ENCODE measurements around the gene NCAPG2. TPM values are rescaled to one million over a fixed set of nuclear protein-coding genes. Genes with fewer than 3 reads are reported as not detected.

NCAPG2 gene
- polyA plus RNA-seq, 1 of the 3 experiments (the other 2 are of a cell fraction) = 25.0 TPM

DNA sequence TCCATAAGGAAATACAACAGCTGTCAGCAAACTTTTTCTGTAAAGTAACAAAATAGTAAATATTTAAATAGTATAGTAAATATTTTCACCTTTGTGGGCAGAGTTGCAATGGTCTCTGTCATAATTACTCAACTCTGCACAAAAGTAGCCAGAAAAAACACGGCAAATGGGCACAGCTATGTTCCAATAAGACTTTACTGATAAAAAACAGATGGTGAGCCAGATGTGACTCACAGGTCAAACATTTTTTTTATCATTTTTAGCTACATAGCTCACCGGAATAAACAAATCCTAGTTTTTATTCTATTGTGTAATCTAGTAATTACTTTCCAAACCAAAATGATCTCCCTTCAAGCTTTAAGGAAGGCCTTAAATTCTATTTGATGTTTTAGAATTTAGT, 55.3 kb downstream of the NCAPG2 start:
- Histone ChIP-seq H3K4me3 (ENCODE audit: low read depth in 2 of 2, low read length in 1 of 2) (no peak overlapping the region), H3K4me1 (ENCODE audit: control insufficient read depth in 1 of 2, insufficient read depth in 2 of 2, low read depth in 1 of 2, low read length in 1 of 2) (peaks cover 11 to 12% of the 10 kb centered on the region in 2 experiments; a peak in 3 of 4 replicates), H3K9me3 (no peaks in the 10 kb centered on the region), H3F3A (replicated peaks; ENCODE audit: insufficient read depth) (peaks cover 43% of the 10 kb centered on the region), H3K79me2 (ENCODE audit: insufficient read depth) (peaks cover 23% of the 10 kb centered on the region; the same call in 1 of the 2 replicates), H3K9ac (no peak overlapping the region), H3K9me2 (no peaks in the 10 kb centered on the region), H3K27me3 (ENCODE audit: insufficient read depth) (no peaks in the 10 kb centered on the region), H2AFZ (ENCODE audit: low read depth) (no peak overlapping the region), H3K36me3 (replicated peaks in 1 of 2; ENCODE audit: control insufficient read depth in 1 of 2, insufficient read depth in 2 of 2, low read length in 1 of 2) (peaks cover 23 to 39% of the 10 kb centered on the region in 2 experiments), H4K20me1 (ENCODE audit: insufficient read depth) (peaks cover 5% of the 10 kb centered on the region; the same call in 1 of the 2 replicates), H3K4me2 (no peak overlapping the region; the same call in 1 of the 2 replicates), H3K27ac (ENCODE audit: low read depth in 2 of 2, low read length in 1 of 2) (peak overlapping the region; percentile 50 to 72)
- peak; percentile 70 for DNase-seq
- CTCF ChIA-PET = interaction anchor here (1.2 to 3.4 kb wide), 6 partner anchors 11 to 327 kb away, joined by 3 to 16 read pairs (median 5); no protein-coding TSS in a partner anchor
- POLR2A ChIA-PET = no interaction called here
- WGBS (ENCODE audit: low lambda C conversion rate) = 2% methylated on average over 2 of the region's 2 CpGs
- no peak for TF ChIP-seq GABPA (IDR thresholded peaks at IDR 0.05; ENCODE audit: low read depth)
- TF ChIP-seq EZH2phosphoT487 (IDR thresholded peaks at IDR 0.05; ENCODE audit: borderline replicate concordance, low read depth) = no peak
- TF ChIP-seq POLR2AphosphoS5 (IDR thresholded peaks at IDR 0.05; ENCODE audit: low read depth, low read length) = peak; percentile 90
- peak; percentile 97 for TF ChIP-seq JUND (IDR thresholded peaks at IDR 0.05)
- TF ChIP-seq RAD21 (IDR thresholded peaks at IDR 0.05; ENCODE audit: low read length) = no peak
- no peak for TF ChIP-seq NRF1 (IDR thresholded peaks at IDR 0.05; ENCODE audit: low read depth, low read length)
- TF ChIP-seq SMC3 (IDR thresholded peaks at IDR 0.05; ENCODE audit: low read depth, low read length) = no peak
- TF ChIP-seq MEF2A (IDR thresholded peaks at IDR 0.05; ENCODE audit: borderline replicate concordance, low read depth) = peak; percentile 78
- TF ChIP-seq CTCF (IDR thresholded peaks at IDR 0.05) = no peak
- no peak for TF ChIP-seq TAF1 (IDR thresholded peaks at IDR 0.05; ENCODE audit: borderline replicate concordance, low read depth, low read length)
- TF ChIP-seq SIN3A (IDR thresholded peaks at IDR 0.05; ENCODE audit: borderline replicate concordance, low read depth, low read length) = 0 out of 2 replicates have a peak, but pooled peaks have one; percentile 39
- 0 out of 2 replicates have a peak, but pooled peaks have one; percentile 15 for TF ChIP-seq FOXM1 (IDR thresholded peaks at IDR 0.05; ENCODE audit: low read depth)
- no peak; the same call in 1 of the 2 replicates for TF ChIP-seq ZBTB33 (IDR thresholded peaks at IDR 0.05; ENCODE audit: borderline replicate concordance, low read depth)
- TF ChIP-seq GATA2 (CRISPR knock-in tag; IDR thresholded peaks at IDR 0.05) = peak; percentile 20; the same call in 1 of the 2 replicates
- peak; percentile 13 to 90; a peak in 2 of 4 replicates for TF ChIP-seq EP300 (IDR thresholded peaks at IDR 0.05; ENCODE audit: borderline replicate concordance in 1 of 2, low read depth in 1 of 2, low read length in 1 of 2)
- peak; percentile 100 for TF ChIP-seq TCF12 (IDR thresholded peaks at IDR 0.05)
- TF ChIP-seq RXRA (IDR thresholded peaks at IDR 0.05; ENCODE audit: borderline replicate concordance, low read depth) = peak; percentile 86
- TF ChIP-seq ELF1 (IDR thresholded peaks at IDR 0.05) = no peak
- peak; percentile 91 for TF ChIP-seq NFIC (IDR thresholded peaks at IDR 0.05; ENCODE audit: borderline replicate concordance)
- TF ChIP-seq, protein P1, sequence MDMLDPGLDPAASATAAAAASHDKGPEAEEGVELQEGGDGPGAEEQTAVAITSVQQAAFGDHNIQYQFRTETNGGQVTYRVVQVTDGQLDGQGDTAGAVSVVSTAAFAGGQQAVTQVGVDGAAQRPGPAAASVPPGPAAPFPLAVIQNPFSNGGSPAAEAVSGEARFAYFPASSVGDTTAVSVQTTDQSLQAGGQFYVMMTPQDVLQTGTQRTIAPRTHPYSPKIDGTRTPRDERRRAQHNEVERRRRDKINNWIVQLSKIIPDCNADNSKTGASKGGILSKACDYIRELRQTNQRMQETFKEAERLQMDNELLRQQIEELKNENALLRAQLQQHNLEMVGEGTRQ (IDR thresholded peaks at IDR 0.05; ENCODE audit: borderline replicate concordance, low read depth, low read length) = no peak
- TF ChIP-seq, protein P2, sequence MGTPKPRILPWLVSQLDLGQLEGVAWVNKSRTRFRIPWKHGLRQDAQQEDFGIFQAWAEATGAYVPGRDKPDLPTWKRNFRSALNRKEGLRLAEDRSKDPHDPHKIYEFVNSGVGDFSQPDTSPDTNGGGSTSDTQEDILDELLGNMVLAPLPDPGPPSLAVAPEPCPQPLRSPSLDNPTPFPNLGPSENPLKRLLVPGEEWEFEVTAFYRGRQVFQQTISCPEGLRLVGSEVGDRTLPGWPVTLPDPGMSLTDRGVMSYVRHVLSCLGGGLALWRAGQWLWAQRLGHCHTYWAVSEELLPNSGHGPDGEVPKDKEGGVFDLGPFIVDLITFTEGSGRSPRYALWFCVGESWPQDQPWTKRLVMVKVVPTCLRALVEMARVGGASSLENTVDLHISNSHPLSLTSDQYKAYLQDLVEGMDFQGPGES (IDR thresholded peaks at IDR 0.05; ENCODE audit: low read depth, low read length) = no peak
- TF ChIP-seq REST (IDR thresholded peaks at IDR 0.05; ENCODE audit: low read depth, low read length) = no peak
- no peak for TF ChIP-seq FOXJ3 (CRISPR knock-in tag; IDR thresholded peaks at IDR 0.05)
- TF ChIP-seq FOSL2 (IDR thresholded peaks at IDR 0.05; ENCODE audit: borderline replicate concordance, low read depth) = peak; percentile 95
- peak; percentile 87 for TF ChIP-seq TEAD4 (IDR thresholded peaks at IDR 0.05; ENCODE audit: borderline replicate concordance, insufficient read depth)

Data from SK-N-SH (cell line).